H1 (cell line): ENCODE results near the gene IFNA16. TPM values are rescaled to one million over a fixed set of nuclear protein-coding genes. Genes with fewer than 3 reads are reported as not detected.
"Not testable (repeated sequence)": the region's sequence is repeated elsewhere in the genome, so short reads cannot be mapped to it uniquely, and the experiment has no call there.

Experiments used
- CTCF ChIA-PET: fragments of 300-600 bp; sonication (Branson Sonifier 250); formaldehyde crosslinking; loops from one replicate; lab custom pipeline; 2021; ENCODE audit not compliant: partially characterized antibody; lab: Charles Lee
- POLR2A ChIA-PET: fragments of 300-600 bp; sonication (Branson Sonifier 250); formaldehyde crosslinking; loops from one replicate; lab custom pipeline; 2021; ENCODE audit warnings: inconsistent platforms; ENCODE audit not compliant: partially characterized antibody; lab: Charles Lee
- DNase-seq, 2 experiments: peaks; one replicate each; pipeline versions ENCODE4 v3.0.0 to v3.0.0-alpha.2; 2010 to 2022; ENCODE audit warnings: low spot score in 2 of 2, low read depth in 1 of 2, mixed read lengths in 1 of 2
- FAIRE-seq: peaks from 2 replicates; lab custom pipeline; 2011; peaks lifted over from hg19 to GRCh38; lab: Jason Lieb, UNC
- H2AFZ ChIP-seq: 2 replicates; pipeline ENCODE4 v1.8.1; 2012; ENCODE audit warnings: low read length, inconsistent platforms
- H2AK5ac ChIP-seq: 2 replicates; pipeline ENCODE4 v1.6.1; 2013; ENCODE audit warnings: low read depth, low read length
- H2BK120ac ChIP-seq: replicated peaks from 2 replicates; pipeline ENCODE3; 2013; ENCODE audit warnings: low read depth, low read length, inconsistent platforms
- H2BK12ac ChIP-seq: 2 replicates; pipeline ENCODE4 v1.6.1; 2013; ENCODE audit warnings: low read depth, low read length
- H2BK15ac ChIP-seq: 2 replicates; pipeline ENCODE4 v1.6.1; 2013; ENCODE audit warnings: low read length
- H2BK20ac ChIP-seq: 2 replicates; pipeline ENCODE4 v1.6.1; 2013; ENCODE audit warnings: low read length
- H2BK5ac ChIP-seq: 2 replicates; pipeline ENCODE4 v1.6.1; 2013; ENCODE audit warnings: low read depth, low read length
- H3K14ac ChIP-seq: 2 replicates; pipeline ENCODE4 v1.6.1; 2013; ENCODE audit warnings: inconsistent platforms; ENCODE audit not compliant: insufficient read length
- H3K18ac ChIP-seq: 2 replicates; pipeline ENCODE4 v1.6.1; 2013; ENCODE audit warnings: low read length; ENCODE audit errors: extremely low read depth
- H3K23ac ChIP-seq: 2 replicates; pipeline ENCODE4 v1.6.1; 2013; ENCODE audit warnings: inconsistent platforms; ENCODE audit not compliant: insufficient read length
- H3K23me2 ChIP-seq: 2 replicates; pipeline ENCODE4 v1.6.1; 2013; ENCODE audit warnings: low read depth, low read length
- H3K27ac ChIP-seq: 2 replicates; pipeline ENCODE4 v1.6.1; 2011; ENCODE audit warnings: low read depth, low read length, inconsistent platforms
- H3K27me3 ChIP-seq, 4 experiments: replicated peaks in 1 of 4; 1 replicate in 1 of 4; 2 replicates in 3 of 4; pipeline versions ENCODE4 v1.6.1 to v1.8.1; 2011 to 2013; ENCODE audit warnings: low read length in 3 of 4, mild to moderate bottlenecking in 3 of 4, inconsistent platforms in 2 of 4, mixed read lengths in 2 of 4, moderate library complexity in 1 of 4; ENCODE audit not compliant: control insufficient read depth in 3 of 4, insufficient read depth in 3 of 4; ENCODE audit errors: extremely low read depth in 1 of 4
- H3K36me3 ChIP-seq, 4 experiments: 2 replicates each; pipeline versions ENCODE4 v1.6.1 to v1.8.1; 2011 to 2013; ENCODE audit warnings: mild to moderate bottlenecking in 4 of 4, low read length in 3 of 4, moderate library complexity in 2 of 4, control low read depth in 1 of 4, inconsistent platforms in 1 of 4; ENCODE audit not compliant: insufficient read depth in 4 of 4, control insufficient read depth in 2 of 4
- H3K4ac ChIP-seq: replicated peaks from 2 replicates; pipeline ENCODE3; 2013; ENCODE audit warnings: low read length, low read depth, mixed read lengths, inconsistent platforms; ENCODE audit not compliant: insufficient read length
- H3K4me1 ChIP-seq, 4 experiments: replicated peaks in 1 of 4; 1 replicate in 1 of 4; 2 replicates in 3 of 4; pipeline versions ENCODE4 v1.6.1 to v1.8.1; 2011 to 2013; ENCODE audit warnings: low read length in 3 of 4, inconsistent platforms in 2 of 4, mixed read lengths in 1 of 4; ENCODE audit not compliant: insufficient read depth in 4 of 4, control insufficient read depth in 3 of 4
- H3K4me2 ChIP-seq, 2 experiments: 2 replicates each; pipeline versions ENCODE4 v1.6.1 to v1.8.1; 2011 to 2013; ENCODE audit warnings: low read depth in 2 of 2, low read length in 2 of 2, control low read depth in 1 of 2, inconsistent platforms in 1 of 2, mild to moderate bottlenecking in 1 of 2; ENCODE audit not compliant: insufficient read depth in 1 of 2
- H3K4me3 ChIP-seq, 4 experiments: fragments of 200-600, 300-600 bp in 1 of 4; sonication (generic), shearing (Covaris generic), sonication (Bioruptor Twin) in 1 of 4; 2 replicates each; pipeline versions ENCODE4 v1.5.1 to v1.8.1; 2011 to 2016; ENCODE audit warnings: low read length in 4 of 4, low read depth in 3 of 4, control low read depth in 2 of 4, inconsistent platforms in 2 of 4, mild to moderate bottlenecking in 2 of 4, mixed read lengths in 1 of 4, moderate library complexity in 1 of 4; ENCODE audit not compliant: insufficient read depth in 2 of 4; ENCODE audit errors: extremely low read depth in 1 of 4
- H3K56ac ChIP-seq: replicated peaks from 2 replicates; pipeline ENCODE3; 2013; ENCODE audit warnings: low read depth, mild to moderate bottlenecking, mixed read lengths, low read length, inconsistent platforms; ENCODE audit not compliant: insufficient read length
- H3K79me1 ChIP-seq: 2 replicates; pipeline ENCODE4 v1.6.1; 2013; ENCODE audit warnings: low read depth, low read length, control low read depth
- H3K79me2 ChIP-seq, 2 experiments: 2 replicates each; pipeline versions ENCODE4 v1.6.1 to v1.8.1; 2012 to 2013; ENCODE audit warnings: low read length in 2 of 2, mild to moderate bottlenecking in 2 of 2, inconsistent platforms in 1 of 2; ENCODE audit not compliant: insufficient read depth in 2 of 2, control insufficient read depth in 1 of 2
- H3K9ac ChIP-seq, 4 experiments: replicated peaks in 1 of 4; 1 replicate in 1 of 4; 2 replicates in 3 of 4; pipeline versions ENCODE4 v1.6.1 to v1.8.1; 2011 to 2013; ENCODE audit warnings: low read depth in 3 of 4, low read length in 3 of 4, control low read depth in 2 of 4, mild to moderate bottlenecking in 2 of 4, moderate library complexity in 2 of 4, inconsistent platforms in 1 of 4; ENCODE audit errors: extremely low read depth in 1 of 4
- H3K9me3 ChIP-seq, 2 experiments: 2 replicates each; pipeline versions ENCODE4 v1.6.1 to v1.8.1; 2012 to 2013; ENCODE audit warnings: mild to moderate bottlenecking in 2 of 2, moderate library complexity in 2 of 2, control low read depth in 1 of 2, inconsistent platforms in 1 of 2, low read depth in 1 of 2, low read length in 1 of 2, mixed read lengths in 1 of 2; ENCODE audit not compliant: insufficient read depth in 2 of 2
- H4K20me1 ChIP-seq, 2 experiments: replicated peaks in 1 of 2; 2 replicates each; pipeline versions ENCODE3 to v1.8.1; 2011 to 2013; ENCODE audit warnings: inconsistent platforms in 2 of 2, low read length in 2 of 2, mild to moderate bottlenecking in 1 of 2; ENCODE audit not compliant: insufficient read depth in 2 of 2, control insufficient read depth in 1 of 2
- H4K5ac ChIP-seq: 2 replicates; pipeline ENCODE4 v1.6.1; 2013; ENCODE audit warnings: low read length, low read depth, mixed read lengths, inconsistent platforms; ENCODE audit not compliant: insufficient read length
- H4K8ac ChIP-seq: 2 replicates; pipeline ENCODE4 v1.8.0; 2013; ENCODE audit warnings: mild to moderate bottlenecking, moderate library complexity, low read length, inconsistent platforms; ENCODE audit not compliant: insufficient read depth; ENCODE audit errors: extremely low read depth
- H4K91ac ChIP-seq: replicated peaks from 2 replicates; pipeline ENCODE3; 2013; ENCODE audit warnings: low read length, mixed read lengths, inconsistent platforms; ENCODE audit not compliant: insufficient read length
- WGBS, 2 experiments: shearing (Covaris generic) in 1 of 2; methylation state at CpG; one replicate each; pipeline versions ENCODE4 v1.1.6 to v1.1.7; 2013 to 2015; ENCODE audit warnings: low lambda C conversion rate in 2 of 2, mixed read lengths in 2 of 2, inconsistent platforms in 1 of 2, low coverage in 1 of 2, missing lambda C conversion rate in 1 of 2; ENCODE audit not compliant: insufficient replicate concordance in 2 of 2, insufficient coverage in 1 of 2, insufficient read length in 1 of 2; ENCODE audit errors: extremely low coverage in 1 of 2, missing lambda C conversion rate in 1 of 2; 5-methylcytosine and 5-hydroxymethylcytosine counted together
- long read RNA-seq, 2 experiments: library from RNA in 1 of 2; library from capped mRNA in 1 of 2; stranded (forward); transcript quantifications; one replicate each; pipeline ENCODE4 v2.0.0, GENCODE V29; 2021; ENCODE audit warnings: inconsistent platforms in 1 of 2
- polyA minus RNA-seq, 3 experiments: library from RNA; depleted of rRNA, polyadenylated mRNA; stranded (reverse); fragments of >200 nt; gene quantifications; 1 replicate in 2 of 3; 2 replicates in 1 of 3; pipeline ENCODE4 v1.2.3, GENCODE V29; 2011
- polyA plus RNA-seq, 7 experiments: library from polyadenylated mRNA; depleted of rRNA in 3 of 7; stranded (reverse) in 5 of 7; unstranded in 2 of 7; fragments of >200 nt in 5 of 7; fragments of 200-250 nt in 2 of 7; gene quantifications; 1 replicate in 5 of 7; 2 replicates in 1 of 7; 4 replicates in 1 of 7; pipeline versions ENCODE4 v1.2.1 to v1.2.3, GENCODE V29; 2011 to 2013; ENCODE audit warnings: missing spikeins in 2 of 7, mixed read lengths in 2 of 7
- total RNA-seq: library from RNA; stranded (reverse); fragmentation: NEBNext Ultra II Directional; extraction: Animal tissue kit (Norgen Biotek cat#: 25700); gene quantifications from 2 replicates; pipeline ENCODE4 v1.2.1, GENCODE V29; 2021

IFNA16 gene
- total RNA-seq, result not detected in 2 replicates
- polyA plus RNA-seq (2011; rRNA removed), result not detected in 2 replicates
- polyA plus RNA-seq (2011; cell fraction: cytosol; rRNA removed), result not detected
- not detected for polyA plus RNA-seq (2011; cell fraction: nucleus; rRNA removed)
- polyA plus RNA-seq (2012, experiment 1 of 2), result not detected in 4 replicates
- not detected for polyA plus RNA-seq (2012, experiment 2 of 2)
- polyA plus RNA-seq (2013, experiment 1 of 2), result not detected
- polyA plus RNA-seq (2013, experiment 2 of 2), result not detected
- polyA minus RNA-seq (2011; rRNA and poly(A)+ RNA removed), result not detected in 2 replicates
- not detected for polyA minus RNA-seq (2011; cell fraction: cytosol; rRNA and poly(A)+ RNA removed)
- polyA minus RNA-seq (2011; cell fraction: nucleus; rRNA and poly(A)+ RNA removed), result not detected
- long read RNA-seq, experiment 1, result 0 reads
- long read RNA-seq, experiment 2, result 0 reads

DNA sequence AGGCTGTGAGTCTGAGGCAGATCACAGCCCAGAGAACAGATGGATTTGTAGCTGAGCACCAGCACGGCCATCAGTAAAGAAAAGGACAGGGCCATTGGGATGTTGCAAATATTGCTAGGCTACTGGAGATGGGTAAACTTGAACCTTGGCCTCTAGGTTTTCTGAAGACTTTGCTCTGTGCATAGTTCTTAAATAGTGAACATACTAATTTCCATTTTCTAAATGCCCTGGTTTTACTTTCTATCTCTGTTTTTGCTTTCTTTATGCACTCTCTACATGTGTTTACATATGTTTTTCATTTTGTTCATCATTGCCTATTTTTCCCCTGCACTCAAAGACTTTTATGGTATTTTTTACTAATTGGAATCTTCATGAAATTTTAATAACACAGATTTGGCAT lies at the start of gene IFNA16:
IFNA16 (minus strand) TSS at position 101 of the 400 bp plus-strand sequence; CDS start at position 95, 6 bp downstream.
- POLR2A ChIA-PET, H4K8ac ChIP-seq, H2BK12ac ChIP-seq, H2BK20ac ChIP-seq, CTCF ChIA-PET, H3K56ac ChIP-seq, H4K5ac ChIP-seq, H4K91ac ChIP-seq, H3K9ac ChIP-seq, H2BK120ac ChIP-seq, H3K79me2 ChIP-seq, FAIRE-seq, H3K4ac ChIP-seq, H3K4me2 ChIP-seq, H3K14ac ChIP-seq, H3K27ac ChIP-seq, H3K23ac ChIP-seq, H3K79me1 ChIP-seq, H3K18ac ChIP-seq, H2AK5ac ChIP-seq, H3K23me2 ChIP-seq, H3K27me3 ChIP-seq, H4K20me1 ChIP-seq, H3K4me3 ChIP-seq, H3K36me3 ChIP-seq, H2BK15ac ChIP-seq, H3K9me3 ChIP-seq, DNase-seq, H3K4me1 ChIP-seq, H2BK5ac ChIP-seq: not testable (repeated sequence)
- WGBS, 2 experiments, result 88% methylated on average over 1 of the region's 1 CpG; no CpG with 5 or more reads in 1 of the 2 experiments
- 0 out of 2 replicates have a peak within 1 kb of the TSS, but pooled peaks have one; percentile 32 for H2AFZ ChIP-seq
